ENCODE measurements around the gene SLC25A14.

Gene SLC25A14

GRCh38 chrX:130378024-130378669, 38.4 kb downstream of the SLC25A14 start:
- no peak for DNase-seq (ENCODE audit: low spot score)

DNA sequence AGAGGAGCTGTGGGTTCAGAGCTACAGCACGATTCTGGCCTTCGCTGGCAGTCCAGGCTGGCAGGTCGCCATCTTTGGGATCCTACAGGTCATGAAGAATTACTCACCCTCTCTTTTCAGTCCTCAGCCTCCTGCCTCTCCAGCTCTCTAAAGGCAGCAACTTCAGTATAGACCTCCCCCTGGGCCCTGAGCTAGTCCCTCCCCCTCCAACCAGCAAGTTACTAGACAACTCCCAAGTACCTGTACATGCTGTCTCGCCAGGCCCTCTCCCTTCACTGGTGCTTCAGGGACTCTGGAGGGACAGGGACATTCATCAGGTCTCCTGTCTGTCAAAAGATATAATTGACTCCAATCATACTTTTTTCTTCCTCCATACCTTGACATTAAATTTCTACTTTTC, 45.8 kb downstream of the SLC25A14 start, which contains the start of gene GPR119:
GPR119 (minus strand) TSS at position 155 of the 400 bp plus-strand sequence. CDS start 227 bp downstream, outside the sequence.
- DNase-seq (ENCODE audit: low spot score), result no peak

GRCh38 chrX:130386408-130386808, 46.7 kb downstream of the SLC25A14 start:
- no peak for DNase-seq (ENCODE audit: low spot score)

DNA sequence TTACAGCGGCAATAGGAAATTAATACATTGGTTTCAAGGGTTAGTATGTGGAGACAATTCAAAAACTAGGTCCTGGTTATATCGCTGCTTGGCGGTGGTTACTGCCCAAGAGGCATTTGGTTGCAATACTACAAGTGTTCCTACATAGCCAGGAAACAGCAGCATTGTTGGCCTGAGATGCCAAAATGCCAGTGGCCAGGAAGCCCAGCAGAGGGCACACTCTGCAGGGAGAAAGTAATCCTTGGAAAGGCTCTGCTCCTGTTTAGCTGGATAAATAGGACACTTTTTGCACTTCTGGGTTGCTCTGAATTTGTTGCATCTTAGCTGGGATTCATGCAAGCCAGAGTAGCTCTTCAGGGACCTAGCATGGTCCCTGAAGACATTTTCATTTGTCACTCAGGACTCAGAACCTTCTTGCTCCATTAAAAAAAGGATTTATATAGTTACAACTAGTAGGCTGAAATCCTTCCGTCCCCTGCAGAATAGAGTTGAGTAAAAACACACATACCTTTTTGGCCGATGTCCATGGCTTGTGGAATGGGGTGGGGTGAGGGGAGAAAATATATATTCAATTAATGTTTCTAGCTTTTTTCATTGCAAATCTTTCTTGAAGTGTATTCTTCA, 53.8 kb downstream of the SLC25A14 start:
- peak; percentile 68 for DNase-seq (ENCODE audit: low spot score)

DNA sequence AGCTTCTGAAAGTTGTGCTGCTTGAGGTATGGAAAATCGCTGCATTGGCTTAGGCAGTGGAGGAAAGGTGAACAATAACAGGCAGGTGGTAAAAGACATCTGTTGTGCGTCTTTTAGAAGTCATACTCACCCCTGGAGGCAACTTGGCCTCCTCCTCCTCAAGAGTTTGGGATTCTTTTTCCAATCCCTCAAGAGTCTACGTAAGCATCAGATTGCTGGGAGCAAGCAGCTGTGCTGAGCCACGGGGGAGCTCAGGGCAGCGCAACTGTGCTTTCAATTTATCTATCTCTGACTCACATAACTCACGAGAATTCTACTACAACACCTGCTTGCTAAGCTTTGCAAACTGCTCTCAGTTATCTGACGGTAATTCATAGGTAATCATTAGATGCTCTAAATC, 55.6 kb downstream of the SLC25A14 start:
- no peak for DNase-seq (ENCODE audit: low spot score)

DNA sequence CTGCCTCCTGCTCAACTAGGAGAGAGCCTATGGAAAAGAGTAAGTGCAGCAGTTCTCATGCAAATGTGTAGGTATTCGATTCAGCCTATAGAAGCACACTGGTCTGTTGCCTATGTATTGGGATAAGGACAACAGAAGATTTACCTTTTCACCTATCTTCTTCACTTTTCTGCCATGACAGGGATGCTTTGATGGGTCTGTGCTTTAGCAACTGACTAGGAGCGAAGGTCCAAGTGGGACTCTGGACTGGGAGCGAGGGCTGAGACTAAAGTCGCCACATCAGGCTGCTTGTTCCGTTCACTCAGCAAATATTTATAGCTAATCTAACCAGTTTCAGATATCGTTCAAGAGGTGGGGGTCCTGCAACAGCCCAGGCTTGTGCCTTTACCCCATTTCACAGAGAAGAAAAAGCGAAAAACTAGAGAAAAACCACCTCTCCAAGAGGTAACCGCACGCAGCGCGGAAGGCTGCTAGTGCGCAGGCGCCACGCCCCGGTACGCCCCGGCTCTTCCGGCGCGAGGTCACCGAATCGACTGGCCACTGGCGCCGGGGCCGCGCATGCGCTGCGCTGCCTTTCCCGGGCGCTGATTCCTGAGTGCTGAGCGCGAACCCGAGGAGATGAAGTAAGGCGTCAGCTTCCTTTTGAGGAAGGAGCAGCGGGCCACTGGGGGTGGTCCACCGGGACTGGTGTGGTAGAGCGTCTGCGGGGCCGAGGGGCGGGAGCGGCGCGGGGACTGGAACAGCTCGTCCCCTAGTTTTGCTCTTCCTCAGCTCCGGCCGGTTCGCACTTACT, 61.9 kb downstream of the SLC25A14 start, which contains the start of gene RBMX2:
RBMX2 (plus strand) TSS at position 573 of the 793 bp plus-strand sequence; CDS start at position 619, 46 bp downstream.
- DNase-seq (ENCODE audit: low spot score), result peak; percentile 97

- no peak for DNase-seq (ENCODE audit: low spot score)
These were observed 62.5 kb downstream of the SLC25A14 start for GRCh38 chrX:130402208-130402684.

- DNase-seq (ENCODE audit: low spot score), result no peak
These were observed 73.7 kb downstream of the SLC25A14 start for GRCh38 chrX:130413415-130413814.

DNA sequence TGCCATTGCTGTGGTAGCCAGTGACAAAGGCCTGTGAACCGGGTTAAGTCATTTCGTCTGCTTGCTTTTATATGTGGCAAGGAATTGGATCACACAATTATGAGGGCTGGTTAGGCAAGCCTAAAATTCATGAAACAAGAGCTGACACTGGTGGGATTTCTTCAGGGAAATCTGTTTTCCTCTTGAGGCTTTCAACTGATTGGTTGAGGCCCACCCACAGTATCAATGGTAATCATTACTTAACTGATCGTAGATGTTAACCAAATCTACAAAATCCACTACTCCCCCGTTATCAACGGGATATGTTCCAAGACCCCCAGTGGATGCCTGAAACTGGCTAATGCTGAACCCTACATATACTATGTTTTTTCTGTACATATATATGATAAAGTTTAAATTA, 75.1 kb downstream of the SLC25A14 start:
- no peak for DNase-seq (ENCODE audit: low spot score)

GRCh38 chrX:130415201-130415600, 75.5 kb downstream of the SLC25A14 start:
- DNase-seq (ENCODE audit: low spot score), result no peak

DNA sequence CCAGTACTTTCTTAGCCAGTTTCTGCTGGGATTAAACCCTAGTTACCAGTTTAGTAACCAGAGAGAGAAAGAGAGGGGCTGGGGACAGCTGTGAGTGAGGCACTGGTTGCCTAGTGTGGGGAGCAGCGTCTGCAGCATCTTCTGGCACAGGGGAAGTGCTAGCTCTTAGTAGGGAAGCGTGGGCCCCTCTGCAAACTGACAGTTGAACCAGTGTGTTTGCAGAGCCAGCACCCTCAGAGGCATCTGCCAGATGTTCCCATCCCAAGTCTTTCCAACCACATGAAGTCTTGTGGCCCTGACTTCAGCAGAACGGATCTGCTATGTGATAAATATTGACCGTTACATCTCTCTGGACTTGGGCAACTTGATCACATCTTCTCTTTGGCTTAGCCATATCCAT, 77.1 kb downstream of the SLC25A14 start:
- DNase-seq (ENCODE audit: low spot score), result no peak

GRCh38 chrX:130418066-130418465, 78.3 kb downstream of the SLC25A14 start:
- DNase-seq (ENCODE audit: low spot score), result no peak

- no peak for DNase-seq (ENCODE audit: low spot score)
These were observed 79.0 kb downstream of the SLC25A14 start for GRCh38 chrX:130418740-130419139.

DNA sequence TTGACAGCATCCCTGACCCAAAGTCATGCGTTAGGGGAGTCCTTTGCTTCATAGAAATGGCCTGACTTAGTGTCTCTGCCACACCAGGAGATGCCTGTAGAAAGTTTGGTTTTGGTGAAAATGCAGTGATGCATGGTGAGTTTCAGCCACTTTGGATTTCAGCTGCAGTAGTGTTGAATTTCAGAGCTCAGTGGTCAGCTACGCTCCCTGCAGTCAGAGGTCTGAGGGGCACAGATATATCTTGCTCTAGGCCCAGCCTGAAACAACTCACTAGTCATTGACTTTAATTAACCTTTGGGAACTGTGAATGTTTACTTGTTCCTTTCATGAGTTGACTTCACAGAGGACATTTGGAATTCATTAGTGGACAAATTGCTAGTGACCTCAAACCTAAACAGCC, 79.5 kb downstream of the SLC25A14 start:
- no peak for DNase-seq (ENCODE audit: low spot score)
